Testis (tissue), 2 donors: ENCODE measurements around the gene PTPRD.

Experiments used
- CTCF ChIP-seq, 3 experiments: fragments of 450-650 bp in 2 of 3; fragments of 200-600 bp in 1 of 3; sonication (generic) in 1 of 3; IDR thresholded peaks; one replicate each; pipeline ENCODE4 v1.5.1; 2016 to 2019; ENCODE audit warnings: antibody characterized with exemption in 3 of 3, mild to moderate bottlenecking in 2 of 3, moderate library complexity in 1 of 3
- POLR2A ChIP-seq: fragments of 450-650 bp; IDR thresholded peaks from one replicate; pipeline ENCODE4 v1.6.1; 2017; ENCODE audit warnings: antibody characterized with exemption, mild to moderate bottlenecking, moderate library complexity

- TF ChIP-seq CTCF (IDR thresholded peaks at IDR 0.05), result no peak
- no peak for TF ChIP-seq POLR2A
Measured at GRCh38 chr9:9764821-9765220, 848.0 kb downstream of the PTPRD start.
